ENCODE results near the gene PIK3CG. TPM values are rescaled to one million over a fixed set of nuclear protein-coding genes. Genes with fewer than 3 reads are reported as not detected.
"Not testable (repeated sequence)": the region's sequence is repeated elsewhere in the genome, so short reads cannot be mapped to it uniquely, and the experiment has no call there.

Gene PIK3CG
- total RNA-seq, 4 donors from 2014 or later, result 4.5 to 15.6 (median 7.3) TPM

DNA sequence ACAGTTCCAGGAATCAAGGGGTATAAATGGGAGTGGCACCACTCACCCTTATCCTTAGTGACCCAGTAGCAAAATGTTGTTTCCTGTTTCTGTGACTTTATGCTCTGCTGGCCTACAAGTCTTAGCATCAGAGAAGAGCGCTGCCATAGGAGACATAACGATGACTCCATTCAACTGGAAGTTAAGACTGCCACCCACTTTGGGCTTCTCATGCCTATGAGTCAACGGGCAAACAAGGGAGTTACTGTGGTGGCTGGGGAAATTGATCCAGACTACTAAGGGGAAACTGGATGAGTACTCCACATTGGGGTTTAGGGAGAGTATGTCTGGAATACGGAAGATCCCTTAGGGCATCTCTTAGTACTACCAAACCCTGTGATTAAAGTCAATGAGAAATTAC, 40.6 kb upstream of the PIK3CG start:
- DNase-seq (ENCODE audit: low spot score), result no peak
- ATAC-seq (ENCODE audit: low FRiP score), result no peak
- TF ChIP-seq, protein P1, sequence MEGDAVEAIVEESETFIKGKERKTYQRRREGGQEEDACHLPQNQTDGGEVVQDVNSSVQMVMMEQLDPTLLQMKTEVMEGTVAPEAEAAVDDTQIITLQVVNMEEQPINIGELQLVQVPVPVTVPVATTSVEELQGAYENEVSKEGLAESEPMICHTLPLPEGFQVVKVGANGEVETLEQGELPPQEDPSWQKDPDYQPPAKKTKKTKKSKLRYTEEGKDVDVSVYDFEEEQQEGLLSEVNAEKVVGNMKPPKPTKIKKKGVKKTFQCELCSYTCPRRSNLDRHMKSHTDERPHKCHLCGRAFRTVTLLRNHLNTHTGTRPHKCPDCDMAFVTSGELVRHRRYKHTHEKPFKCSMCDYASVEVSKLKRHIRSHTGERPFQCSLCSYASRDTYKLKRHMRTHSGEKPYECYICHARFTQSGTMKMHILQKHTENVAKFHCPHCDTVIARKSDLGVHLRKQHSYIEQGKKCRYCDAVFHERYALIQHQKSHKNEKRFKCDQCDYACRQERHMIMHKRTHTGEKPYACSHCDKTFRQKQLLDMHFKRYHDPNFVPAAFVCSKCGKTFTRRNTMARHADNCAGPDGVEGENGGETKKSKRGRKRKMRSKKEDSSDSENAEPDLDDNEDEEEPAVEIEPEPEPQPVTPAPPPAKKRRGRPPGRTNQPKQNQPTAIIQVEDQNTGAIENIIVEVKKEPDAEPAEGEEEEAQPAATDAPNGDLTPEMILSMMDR (IDR thresholded peaks at IDR 0.05), result no peak

DNA sequence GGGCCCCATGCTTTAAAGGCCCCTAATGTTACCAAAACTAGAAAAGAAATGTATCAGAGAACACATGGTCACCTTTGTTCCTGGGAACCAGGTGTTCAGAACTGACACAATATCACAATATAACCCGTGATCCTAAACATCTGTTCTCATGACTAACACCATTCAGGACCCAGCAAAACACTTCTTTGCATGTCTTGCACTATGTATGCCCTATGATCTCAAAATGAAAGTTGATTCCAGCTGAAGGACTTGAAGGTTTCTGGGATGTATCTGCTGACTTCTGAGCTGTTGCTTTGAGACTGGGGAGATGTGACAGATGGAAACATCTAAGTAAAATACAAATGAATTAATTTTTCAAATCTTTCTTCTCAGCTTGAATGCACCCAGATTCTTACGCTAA, 37.5 kb upstream of the PIK3CG start:
- TF ChIP-seq, protein P1 (IDR thresholded peaks at IDR 0.05), result no peak
- no peak for DNase-seq (ENCODE audit: low spot score)
- no peak for ATAC-seq (ENCODE audit: low FRiP score)

DNA sequence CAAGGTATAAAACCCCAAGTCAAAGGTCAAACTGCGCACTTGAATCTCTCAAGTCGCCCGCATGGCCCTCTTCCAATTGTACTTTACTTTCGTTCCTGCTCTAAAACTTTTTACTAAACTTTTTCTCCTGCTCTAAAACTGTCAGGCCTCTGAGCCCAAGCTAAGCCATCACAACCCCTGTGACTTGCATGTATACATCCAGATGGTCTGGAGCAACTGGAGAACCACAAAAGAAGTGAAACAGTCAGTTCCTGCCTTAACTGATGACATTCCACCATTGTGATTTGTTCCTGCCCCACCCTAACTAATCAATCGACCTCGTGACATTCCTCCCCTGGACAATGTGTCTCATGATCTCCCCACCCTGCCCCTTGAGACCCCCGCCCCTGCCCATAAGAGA, 35.6 kb upstream of the PIK3CG start:
- ATAC-seq (ENCODE audit: low FRiP score), result no peak

DNA sequence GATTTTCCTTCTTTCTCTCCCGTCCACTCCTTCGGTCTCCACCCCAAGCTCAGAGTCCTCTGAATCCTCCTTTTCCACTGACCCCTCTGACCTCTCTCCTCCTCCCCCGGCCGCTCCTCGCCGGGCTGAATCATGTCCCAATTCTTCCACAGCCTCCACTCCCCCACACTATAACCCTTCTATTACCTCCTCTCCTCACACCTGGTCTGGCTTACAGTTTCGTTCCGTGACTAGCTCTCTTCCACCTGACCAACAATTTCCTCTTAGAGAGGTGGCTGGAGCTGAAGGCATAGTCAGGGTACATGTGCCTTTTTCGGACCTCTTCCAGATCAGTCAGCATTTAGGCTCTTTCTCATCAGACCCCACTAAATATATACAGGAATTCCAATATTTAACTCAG, 34.2 kb upstream of the PIK3CG start:
- ATAC-seq (ENCODE audit: low FRiP score); DNase-seq (ENCODE audit: low spot score): not testable (repeated sequence)

More for the DNA sequence above, 35.6 kb upstream of the PIK3CG start:
- no peak for DNase-seq (ENCODE audit: low spot score)
- TF ChIP-seq, protein P1 (IDR thresholded peaks at IDR 0.05), result no peak

DNA sequence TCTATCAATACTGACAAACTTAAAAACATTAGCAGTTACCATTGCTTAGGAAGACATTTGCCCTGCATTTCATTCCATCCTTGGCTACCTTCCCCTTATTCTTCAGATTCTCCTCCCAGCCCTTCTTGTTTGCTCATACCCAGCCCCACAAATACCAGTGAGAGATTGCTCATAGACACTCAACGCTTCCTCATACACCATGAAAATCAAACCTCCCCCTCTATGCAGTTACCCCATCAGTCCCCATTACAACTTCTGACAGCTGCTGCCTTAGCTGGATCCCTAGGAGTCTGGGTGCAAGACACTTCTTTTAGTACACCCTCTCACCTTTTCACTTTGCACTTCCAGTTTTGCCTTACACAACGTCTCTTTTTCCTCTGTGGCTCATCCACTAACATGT, 28.3 kb upstream of the PIK3CG start:
- TF ChIP-seq, protein P1 (IDR thresholded peaks at IDR 0.05), result no peak
- ATAC-seq (ENCODE audit: low FRiP score), result no peak

DNA sequence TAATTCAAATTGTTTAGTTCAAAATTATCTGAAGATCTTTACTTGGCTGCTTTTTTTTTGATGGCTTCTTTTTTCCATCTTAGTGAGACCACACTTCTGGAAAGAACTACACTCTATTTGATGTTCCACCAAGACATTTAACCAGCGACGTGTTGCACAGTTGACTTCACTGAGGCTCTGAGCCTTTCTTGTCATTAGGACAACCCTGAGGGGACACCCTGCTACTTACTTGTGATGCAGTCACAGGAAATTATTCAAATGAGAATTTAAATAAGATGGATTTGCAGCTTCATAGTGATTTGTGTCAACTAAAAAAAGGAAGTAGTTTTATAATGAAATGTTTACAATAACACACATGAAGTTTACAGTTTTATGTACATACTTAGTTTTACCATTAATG, 25.6 kb upstream of the PIK3CG start:
- ATAC-seq (ENCODE audit: low FRiP score) (no peak), DNase-seq (ENCODE audit: low spot score) (no peak)
- TF ChIP-seq, protein P1 (IDR thresholded peaks at IDR 0.05), result no peak

More for the DNA sequence above, 28.3 kb upstream of the PIK3CG start:
- DNase-seq (ENCODE audit: low spot score), result no peak

DNA sequence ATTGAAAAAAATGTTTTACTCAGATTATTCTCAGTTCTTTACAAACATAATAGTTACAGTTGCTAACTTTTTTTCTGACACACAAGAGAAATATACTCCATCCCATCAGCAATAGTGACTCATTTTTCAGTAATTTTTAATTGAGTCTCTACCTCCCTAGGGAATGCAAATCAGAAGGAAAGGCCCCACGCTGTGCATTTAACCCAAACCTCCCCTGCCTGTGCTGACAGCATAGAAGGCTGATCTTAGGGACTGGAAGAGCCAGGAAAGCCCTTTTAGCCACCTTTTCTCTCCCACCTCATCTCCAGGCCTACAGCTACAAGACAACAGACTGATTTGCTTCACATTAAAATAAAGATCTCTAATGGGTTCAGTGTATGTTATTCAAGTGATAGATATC, 24.7 kb upstream of the PIK3CG start:
- ATAC-seq (ENCODE audit: low FRiP score) (peak; percentile 70), DNase-seq (ENCODE audit: low spot score) (no peak)
- TF ChIP-seq, protein P1 (IDR thresholded peaks at IDR 0.05), result no peak

DNA sequence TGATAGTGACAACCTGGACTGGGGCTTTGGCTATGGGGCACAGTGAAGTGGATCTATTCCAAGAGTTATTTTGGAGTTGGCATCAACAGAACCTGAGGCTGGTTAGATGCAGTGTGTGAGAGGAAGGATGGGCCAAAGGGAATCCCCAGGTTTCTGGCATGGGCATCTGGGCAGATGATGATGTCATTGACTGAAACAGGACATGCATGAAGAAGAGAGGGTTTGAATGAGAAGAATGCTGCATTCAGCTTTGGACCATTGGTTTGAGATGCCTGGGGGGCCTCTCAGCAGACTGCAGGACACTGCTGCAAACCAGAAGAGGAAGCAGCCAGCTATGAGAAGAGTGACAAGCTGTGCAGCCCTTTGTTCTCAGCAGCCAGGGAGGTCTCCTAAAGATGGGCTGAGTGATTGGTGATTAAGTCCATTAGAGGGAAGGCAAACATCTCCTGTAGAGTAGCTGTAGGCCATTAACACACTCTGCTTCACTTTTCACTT, 23.1 kb upstream of the PIK3CG start:
- TF ChIP-seq, protein P1 (IDR thresholded peaks at IDR 0.05), result no peak
- ATAC-seq (ENCODE audit: low FRiP score), result no peak
- no peak for DNase-seq (ENCODE audit: low spot score)
